GM18868 (cell line): Measurements from ENCODE around the gene ITPR2.

Experiments used
- ATAC-seq: cut with Tn5 transposase; IDR thresholded peaks from one replicate; pipeline ENCODE4 v1.9.1; 2021; ENCODE audit warnings: mild to moderate bottlenecking, moderate library complexity; ENCODE audit not compliant: unreplicated experiment

Gene ITPR2

DNA sequence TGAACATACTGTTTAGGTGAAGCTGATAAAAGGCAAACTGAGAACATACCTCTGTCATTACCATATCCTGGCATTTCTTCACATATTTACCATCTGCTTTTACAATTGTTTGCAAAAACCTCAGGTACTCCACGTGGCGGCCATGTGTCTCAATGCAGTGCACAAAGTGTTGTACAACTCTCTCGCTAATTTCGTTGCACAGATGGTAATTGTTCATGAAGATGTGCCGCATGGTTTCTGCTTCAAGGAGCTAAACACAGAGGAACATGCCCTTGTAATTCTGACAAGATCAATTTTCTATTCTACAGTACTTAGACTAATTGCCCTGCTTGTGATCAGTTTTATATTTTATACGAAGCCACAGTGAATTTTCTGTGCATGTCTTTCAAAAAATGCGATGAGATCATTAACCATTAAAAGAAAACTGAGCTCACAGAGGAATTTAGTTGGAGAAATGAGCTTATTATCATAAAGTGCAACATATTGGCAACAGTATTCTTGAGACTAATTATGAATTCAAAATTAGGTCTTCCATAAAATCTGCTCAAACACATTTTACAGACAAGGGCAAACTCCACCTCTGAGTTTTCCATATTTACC is 233.8 kb downstream of the ITPR2 start:
- ATAC-seq, result no peak

DNA sequence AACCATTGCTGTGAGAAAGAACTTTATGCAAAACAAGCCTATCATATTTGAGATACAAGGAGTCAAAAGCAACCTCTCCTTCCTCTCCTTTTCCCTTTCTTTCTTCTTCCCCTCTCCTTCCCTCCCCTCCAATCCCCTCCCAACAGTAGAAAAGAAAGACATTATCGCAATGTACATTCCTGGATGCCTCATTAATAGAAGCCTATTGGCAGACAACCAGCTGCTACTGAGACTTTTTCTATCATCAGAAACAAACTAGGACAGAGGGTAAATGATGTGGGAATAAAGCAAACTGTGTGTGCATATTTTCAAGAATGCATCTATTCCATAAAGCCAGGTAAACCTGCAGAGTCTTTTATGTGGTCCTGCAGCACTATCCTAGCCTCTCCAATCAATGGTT is 237.2 kb downstream of the ITPR2 start:
- ATAC-seq, result no peak

- ATAC-seq, result no peak
These were observed 252.4 kb downstream of the ITPR2 start for GRCh38 chr12:26580619-26581018.

GRCh38 chr12:26576266-26576665 is 256.7 kb downstream of the ITPR2 start:
- peak; percentile 45 for ATAC-seq

DNA sequence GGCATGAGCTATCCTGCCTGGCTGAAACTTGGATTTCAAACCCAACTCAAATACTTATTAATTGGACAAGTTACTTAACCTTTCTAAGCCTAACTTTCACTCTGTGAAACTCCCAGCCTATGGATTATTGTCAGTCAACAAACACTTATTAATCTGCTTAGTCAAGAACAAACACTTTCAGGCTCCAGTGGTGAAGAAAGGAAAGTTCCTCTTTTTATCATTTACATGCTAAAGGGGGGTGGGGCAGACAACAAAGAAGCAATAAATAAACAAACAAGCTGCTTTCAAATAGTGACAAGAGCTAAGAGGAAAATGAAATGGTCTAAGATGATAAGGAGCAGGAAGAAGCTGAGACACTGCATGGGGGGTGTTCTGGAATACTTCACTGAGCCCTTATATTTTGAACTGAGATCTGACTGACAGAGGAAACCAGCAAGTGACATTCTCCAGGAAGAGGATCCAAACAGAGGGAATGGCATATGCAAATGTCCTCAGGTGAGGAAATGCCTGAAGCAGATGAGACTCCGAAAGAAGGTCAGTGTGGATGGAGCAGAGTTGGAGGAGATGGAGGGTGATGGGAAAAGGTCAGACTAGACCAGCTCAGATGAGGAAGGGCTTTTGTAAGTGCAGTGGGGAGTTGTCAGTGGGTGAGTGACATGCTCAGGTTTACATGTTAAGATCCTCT is 259.6 kb downstream of the ITPR2 start:
- ATAC-seq, result no peak

DNA sequence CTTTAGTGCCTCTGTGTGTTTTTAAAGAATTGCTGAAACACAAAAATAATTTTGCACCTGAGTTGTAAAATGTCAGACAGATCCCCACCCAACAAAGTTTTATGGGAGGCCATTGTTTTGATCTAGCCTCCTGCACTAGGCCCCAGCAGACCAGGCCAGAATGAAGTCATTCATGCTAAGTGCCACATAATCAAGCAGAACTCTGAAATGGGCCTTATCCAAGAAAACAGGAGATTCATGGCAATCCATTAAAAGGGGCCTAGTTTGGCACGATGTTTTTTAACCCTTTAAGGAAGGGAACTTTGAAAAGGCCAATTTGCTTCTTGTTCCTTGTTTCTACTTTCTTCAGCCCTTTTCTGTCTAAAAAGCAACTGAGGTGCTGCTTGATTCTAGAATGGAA is 260.9 kb downstream of the ITPR2 start:
- no peak for ATAC-seq

DNA sequence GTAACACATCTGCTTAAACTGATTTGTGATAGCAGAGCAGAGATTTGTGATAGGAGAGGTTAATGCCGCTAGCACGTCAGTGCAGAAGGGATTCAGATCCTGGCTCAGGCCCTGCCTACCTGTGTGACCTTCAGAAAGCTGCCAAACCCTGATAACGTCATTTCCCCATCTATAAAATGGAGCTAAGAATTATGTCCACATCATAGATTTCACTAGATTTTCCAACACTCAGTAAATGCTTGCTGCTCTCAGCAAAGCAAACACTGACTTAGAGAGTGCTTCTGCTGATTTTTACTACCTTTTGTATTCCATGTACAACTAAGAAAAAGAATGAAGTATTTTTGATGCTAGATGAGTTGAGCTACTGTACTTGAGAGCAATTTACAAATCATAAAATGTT is 261.4 kb downstream of the ITPR2 start:
- no peak for ATAC-seq

GRCh38 chr12:26567126-26567525 is 265.9 kb downstream of the ITPR2 start:
- no peak for ATAC-seq

DNA sequence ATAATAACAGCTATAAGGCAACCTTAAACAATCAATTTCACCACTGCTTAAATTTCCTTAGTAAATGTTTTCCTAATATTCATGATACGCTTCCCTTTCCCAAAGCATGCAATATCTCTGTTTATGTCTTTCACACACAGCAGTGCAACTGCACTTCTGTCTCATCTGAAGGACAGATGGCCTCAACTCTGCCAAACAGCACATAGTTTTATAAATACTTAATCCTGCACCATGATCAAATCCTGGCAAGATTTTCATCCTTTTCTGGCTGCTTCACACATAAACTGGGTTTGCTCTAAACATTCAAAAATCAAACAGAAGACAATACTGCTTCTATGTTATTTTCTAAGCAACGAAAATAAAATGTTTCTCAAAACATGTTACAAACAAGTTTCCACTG is 266.3 kb downstream of the ITPR2 start:
- no peak for ATAC-seq

GRCh38 chr12:26566186-26566585 is 266.8 kb downstream of the ITPR2 start:
- ATAC-seq, result no peak

GRCh38 chr12:26564391-26564790 is 268.6 kb downstream of the ITPR2 start:
- ATAC-seq, result no peak

GRCh38 chr12:26563552-26563951 is 269.4 kb downstream of the ITPR2 start:
- ATAC-seq, result no peak

DNA sequence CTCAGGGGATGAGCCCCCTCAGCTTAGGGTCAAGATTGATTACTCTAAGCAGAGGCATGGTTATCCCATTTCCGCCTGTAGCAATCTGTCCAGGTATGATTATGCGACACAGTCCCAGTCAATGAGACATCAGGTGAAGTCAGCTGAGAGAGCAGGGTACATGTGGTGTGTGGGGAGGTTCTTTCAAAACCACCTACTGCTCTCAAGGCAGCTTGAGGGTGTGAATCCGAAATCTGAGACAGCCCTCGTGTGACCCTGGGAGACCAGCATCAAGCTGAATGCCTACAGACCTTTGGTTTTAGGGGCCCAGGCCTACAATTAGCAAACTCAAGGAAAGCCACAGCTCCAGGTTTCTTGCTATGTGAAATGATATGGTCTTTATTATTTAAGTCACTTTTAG is 275.7 kb downstream of the ITPR2 start:
- ATAC-seq, result no peak

- ATAC-seq, result no peak
These were observed 276.1 kb downstream of the ITPR2 start for GRCh38 chr12:26556916-26557315.

DNA sequence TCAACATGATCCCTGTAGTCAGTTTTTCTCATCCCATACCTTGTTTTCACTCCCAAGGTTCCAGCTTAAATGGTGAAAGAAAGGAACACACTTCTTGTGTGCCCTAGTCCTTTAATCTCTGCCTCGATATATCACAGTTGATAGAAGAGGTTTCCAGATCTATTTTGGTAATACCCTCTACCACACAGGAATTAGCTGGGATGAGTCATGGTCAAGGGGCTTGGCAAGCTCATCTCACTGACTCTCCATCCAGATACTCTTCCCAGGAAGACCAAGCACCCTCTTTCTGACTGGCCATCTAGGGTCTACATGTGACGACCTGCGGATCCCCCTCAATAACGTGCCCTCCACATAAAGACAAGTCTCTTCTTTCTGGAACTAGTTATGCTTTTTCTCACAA is 277.9 kb downstream of the ITPR2 start:
- no peak for ATAC-seq

GRCh38 chr12:26554332-26554731 is 278.7 kb downstream of the ITPR2 start:
- ATAC-seq, result peak; percentile 81

DNA sequence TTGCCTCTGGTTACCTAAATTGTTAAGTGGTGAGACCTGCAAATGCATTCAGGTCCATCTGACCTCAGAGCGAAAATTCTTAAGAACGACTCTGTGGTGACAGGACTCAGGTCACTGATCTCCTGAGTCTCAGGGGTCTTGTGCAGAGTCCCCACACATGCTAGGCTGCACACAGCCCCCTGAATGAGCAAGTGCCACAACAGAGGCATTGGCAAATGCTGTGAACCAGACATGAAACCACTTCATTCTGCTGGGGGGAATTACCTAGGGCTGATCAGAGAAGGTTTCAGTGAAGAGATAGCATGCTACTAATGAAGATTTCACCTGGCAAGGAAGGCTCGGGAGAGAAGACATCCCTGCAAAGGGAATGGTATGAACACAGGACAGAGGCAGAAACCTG is 281.6 kb downstream of the ITPR2 start:
- ATAC-seq, result peak; percentile 58

DNA sequence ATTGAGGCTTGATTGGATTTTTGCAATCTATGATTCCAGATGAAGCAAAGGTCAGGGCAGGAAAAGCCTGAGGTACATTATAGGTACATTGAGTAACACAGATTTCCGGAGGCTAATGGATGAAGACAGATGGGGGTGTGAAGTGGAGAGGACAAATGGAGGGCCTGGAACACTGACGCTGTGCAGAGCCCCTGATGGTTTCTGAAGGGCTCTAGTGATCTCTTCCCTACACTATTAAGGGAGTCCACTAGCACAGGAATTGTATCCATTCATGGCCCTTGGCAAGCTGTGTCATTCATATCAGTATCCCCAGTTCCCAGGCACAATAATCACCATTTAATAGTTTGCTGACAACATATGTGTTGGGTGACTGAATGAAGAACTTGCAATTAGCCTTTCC is 284.8 kb downstream of the ITPR2 start:
- ATAC-seq, result no peak

DNA sequence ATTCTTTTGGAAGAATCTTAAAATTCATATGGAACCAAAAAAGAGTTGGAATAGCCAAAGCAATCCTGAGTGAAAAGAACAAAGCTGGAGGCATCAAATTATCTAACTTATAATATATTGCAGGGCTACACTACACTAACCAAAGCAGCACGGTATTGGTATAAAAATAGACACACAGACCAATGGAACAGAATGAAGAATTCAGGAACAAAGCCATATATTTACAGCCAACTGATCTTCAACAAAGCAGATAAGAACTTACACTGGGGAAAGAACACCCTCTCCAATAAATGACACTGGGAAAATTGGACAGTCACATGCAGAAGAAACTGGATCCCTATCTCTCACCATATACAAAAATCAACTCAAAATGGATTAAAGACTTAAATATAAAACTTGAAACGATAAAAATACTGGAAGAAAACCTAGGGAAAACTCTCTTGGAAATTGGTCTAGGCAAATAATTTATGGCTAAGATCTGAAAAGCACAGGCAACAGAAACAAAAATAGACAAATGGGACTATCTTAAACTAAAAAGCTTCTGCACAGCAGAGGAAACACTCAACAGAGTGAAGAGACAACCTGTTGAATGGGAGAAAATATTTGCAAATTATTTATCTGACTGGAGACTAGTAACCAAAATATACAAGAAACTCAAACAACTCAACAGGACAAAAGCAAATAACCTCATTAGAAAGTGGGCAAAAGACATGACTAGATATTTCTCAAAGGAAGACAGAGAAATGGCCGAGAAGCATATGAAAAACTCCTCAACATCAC is 286.3 kb downstream of the ITPR2 start:
- ATAC-seq, result no peak

- no peak for ATAC-seq
These were observed 293.9 kb downstream of the ITPR2 start for GRCh38 chr12:26539131-26539530.

GRCh38 chr12:26537651-26538050 is 295.3 kb downstream of the ITPR2 start:
- no peak for ATAC-seq

DNA sequence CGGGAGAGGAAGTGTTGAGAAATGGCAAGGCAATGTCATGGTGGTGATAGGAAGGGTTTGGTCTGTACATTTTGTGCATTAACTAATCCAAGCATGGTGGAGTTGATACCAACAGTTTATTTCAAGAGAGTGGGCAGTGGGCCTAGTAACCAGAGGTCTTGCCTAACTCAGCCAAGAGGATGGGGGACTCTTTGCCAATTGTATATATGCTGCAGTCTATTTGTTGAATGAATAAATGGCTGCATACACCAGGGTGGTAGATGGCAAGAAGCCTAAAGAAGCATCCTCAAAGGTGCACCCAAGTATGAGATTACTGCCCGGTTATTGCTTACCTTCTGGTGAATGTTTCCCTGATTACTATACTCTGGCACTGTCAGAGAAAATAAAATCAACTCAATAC is 295.9 kb downstream of the ITPR2 start:
- ATAC-seq, result no peak
